CD4-positive, alpha-beta T cell treated with Interleukin-4 for 1 hour (primary cell): ENCODE measurements around the gene EEPD1.
"Not testable (repeated sequence)": the region's sequence is repeated elsewhere in the genome, so short reads cannot be mapped to it uniquely, and the experiment has no call there.

Experiments
- DNase-seq, 2 donors: peaks; one replicate each; pipeline ENCODE4 v3.0.0-alpha.2; 2020 to 2022

EEPD1 gene

DNA sequence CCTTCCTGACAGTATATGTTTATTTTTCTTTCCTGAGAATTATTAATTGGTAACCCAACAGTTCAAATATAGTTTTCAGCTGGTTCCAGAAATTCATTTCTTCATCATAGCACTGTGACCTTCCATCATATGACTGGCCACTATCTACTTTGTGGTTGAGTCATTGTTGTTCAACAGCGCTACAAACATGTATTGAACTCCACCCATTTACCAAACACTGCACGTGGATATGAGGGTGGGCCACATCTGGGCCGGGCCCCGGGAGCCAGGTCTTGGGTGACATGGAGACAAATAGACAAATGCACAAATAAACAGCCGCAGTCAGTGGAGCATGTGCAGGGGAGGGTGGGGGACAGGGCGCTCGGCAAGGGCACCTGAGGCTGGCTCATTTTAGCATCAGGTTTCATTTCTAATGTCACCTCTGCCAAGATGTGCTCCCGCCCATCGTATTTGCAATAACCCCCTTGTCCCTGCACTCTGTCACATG, 24.0 kb upstream of the EEPD1 start:
- no peak for DNase-seq

DNA sequence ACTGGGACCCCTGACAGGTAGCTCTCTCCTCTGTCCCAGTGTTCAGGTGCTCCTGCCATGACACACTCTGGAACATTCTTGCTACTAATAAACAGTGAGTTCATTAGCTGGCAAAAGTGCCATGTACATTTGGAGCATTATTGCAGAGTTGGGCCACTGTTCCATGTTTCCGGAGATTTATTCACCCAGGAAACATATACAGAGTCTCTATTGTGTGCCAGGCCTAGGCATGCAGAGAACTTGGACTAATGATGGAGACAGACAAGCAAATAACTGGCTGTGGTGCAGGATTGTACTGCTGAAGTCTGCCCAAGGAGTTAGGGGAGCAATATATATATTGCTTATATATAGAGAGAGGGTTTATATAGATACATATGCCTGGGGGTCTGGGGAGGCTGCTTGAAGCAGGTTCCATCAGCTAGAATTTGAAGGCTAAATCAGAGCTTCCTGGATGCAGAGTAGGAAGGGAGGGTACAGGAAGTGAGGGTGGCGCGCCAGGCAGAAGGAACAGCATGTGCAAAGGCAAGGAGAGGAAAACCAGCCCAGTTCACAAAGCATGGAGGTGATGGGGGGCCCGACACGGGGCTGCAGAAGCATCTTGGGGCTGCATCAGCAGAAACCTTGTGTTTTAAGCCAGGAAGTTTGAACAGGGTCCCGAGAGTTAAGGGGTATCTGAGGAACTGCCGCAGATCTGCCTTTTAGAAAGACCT, 22.7 kb upstream of the EEPD1 start:
- no peak for DNase-seq

- DNase-seq, result no peak
Observed at GRCh38 chr7:36131026-36131425, 22.0 kb upstream of the EEPD1 start.

- no peak for DNase-seq
Observed at GRCh38 chr7:36131499-36131898, 21.6 kb upstream of the EEPD1 start.

DNA sequence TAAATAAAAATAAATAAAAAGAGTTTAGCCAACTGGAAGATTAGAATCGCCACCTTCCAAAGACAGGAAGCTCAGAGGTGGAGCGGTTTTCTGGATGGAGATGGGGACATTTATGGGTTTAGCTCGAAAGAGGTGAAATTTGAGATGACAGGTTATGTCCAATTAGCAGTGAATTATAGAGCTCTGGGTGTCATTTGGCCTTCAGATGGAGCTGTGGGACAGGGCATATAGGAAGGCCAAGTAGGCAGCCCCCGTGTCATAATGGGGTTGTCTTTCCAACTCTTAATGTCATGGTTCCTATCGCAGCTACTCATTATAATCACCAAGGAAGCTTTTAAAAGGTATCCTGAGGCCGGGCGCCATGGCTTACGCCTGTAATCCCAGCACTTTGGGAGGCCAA, 21.0 kb upstream of the EEPD1 start:
- no peak for DNase-seq

DNA sequence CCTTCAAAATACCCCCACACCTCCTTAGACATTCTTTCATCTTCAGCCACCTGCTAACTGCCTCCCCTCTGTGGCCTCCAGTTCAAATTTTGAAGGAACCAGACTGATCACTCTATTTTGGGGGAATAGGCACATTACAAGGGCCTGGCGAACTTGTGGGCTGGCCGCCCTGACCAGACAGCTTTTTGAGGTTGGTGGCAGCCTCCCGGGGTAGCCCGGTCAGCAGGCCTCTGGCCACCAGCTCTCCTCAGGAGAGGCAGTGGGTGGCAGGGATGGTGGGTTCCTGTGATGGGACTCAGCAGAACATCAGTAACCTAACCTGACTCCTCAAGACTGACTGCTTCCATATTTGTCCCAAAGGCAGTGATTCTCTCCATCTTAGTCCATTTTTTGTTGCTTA, 17.4 kb upstream of the EEPD1 start:
- no peak for DNase-seq

GRCh38 chr7:36137258-36137657, 15.8 kb upstream of the EEPD1 start:
- no peak for DNase-seq

DNA sequence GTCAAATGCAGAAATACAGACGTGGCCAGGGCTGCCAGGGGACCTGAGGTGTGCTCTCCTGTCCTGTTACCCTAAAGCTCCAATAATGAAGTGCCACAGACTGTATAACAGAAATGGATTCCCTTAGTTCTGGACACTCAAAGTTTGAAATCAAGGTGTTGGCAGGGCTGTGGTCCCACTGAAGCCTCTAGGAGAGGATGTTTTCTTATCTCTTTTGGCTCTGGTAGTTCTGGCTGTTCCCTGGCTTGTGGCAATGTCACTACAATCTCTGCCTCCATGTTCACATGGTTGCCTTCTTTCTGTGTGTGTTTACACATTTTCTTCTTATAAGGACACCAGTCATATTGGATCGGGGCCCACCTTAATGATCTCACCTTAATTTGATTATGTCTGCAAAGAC, 15.3 kb upstream of the EEPD1 start:
- no peak for DNase-seq

DNA sequence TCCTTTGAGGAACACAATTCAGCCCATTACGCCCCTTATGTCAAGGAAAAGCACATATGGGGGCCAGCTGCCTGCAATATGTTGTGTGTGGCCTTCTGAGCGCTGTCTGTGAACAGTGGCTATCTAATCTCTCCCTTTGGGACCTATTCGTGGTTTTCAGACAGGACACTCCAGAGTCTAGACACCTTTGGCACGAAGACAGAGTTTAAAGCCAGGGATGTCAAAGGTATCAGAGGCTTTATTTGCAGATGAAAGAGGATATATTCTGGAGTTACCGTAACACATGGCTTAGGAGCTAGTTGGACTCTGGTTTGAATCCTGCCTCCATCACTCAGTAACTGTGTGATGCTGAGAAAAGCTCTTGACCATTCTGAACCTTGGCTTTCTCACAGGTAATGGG, 14.8 kb upstream of the EEPD1 start:
- DNase-seq, result no peak

GRCh38 chr7:36141351-36141750, 11.7 kb upstream of the EEPD1 start:
- DNase-seq, result no peak

GRCh38 chr7:36141850-36142249, 11.2 kb upstream of the EEPD1 start:
- no peak for DNase-seq

GRCh38 chr7:36144189-36144588, 8.9 kb upstream of the EEPD1 start:
- DNase-seq, result no peak

- no peak for DNase-seq
Observed at GRCh38 chr7:36145686-36146085, 7.4 kb upstream of the EEPD1 start.

DNA sequence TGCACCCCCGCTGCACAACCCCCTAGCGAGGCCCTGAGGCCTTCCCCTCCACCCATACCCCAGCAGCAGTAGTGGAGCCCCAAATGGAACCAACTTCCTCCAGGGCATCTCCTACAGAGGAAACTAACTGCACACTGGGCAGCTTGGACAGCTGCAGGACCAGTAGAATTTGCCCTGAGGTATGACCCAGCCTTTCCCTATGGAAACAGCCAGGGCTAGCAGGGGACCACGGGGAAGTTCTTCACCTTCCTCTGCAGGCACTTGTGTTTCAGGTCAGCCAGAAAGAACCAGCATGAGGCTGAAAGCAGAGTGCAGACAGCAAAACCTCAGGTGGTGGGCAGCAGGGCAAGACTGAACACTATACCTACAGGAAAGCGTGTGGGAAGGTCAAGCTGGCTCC, 5.7 kb upstream of the EEPD1 start:
- DNase-seq, result no peak

DNA sequence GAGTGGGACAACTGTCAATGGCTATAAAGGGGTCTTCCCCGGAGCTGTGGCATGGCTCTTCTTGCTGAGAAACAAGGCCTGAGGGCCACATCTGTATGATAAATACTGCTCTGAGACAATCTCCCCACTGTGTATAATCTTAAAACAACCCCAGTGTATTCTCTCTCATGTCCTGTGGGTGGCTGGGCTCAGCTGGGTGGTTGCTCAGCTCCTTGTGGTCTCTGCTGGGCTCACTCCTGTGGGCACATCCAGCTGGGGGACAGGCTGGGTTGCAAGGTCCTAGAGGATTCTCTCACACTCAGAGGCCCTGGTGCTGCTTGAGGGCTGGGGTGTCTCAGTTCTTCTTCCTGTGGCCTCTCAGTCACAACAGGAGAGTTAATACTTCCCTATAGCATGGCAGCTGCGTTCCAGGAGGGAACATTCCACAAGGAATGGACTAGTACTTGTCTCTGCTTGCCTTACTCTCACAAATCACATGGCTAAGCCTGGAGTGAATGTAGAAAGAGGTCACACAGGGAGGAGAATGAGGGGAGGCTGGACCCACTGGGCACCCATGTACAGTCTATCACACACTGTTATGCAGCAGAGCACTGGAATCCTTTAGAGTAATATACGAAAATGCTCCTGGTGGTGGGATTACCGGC, 4.5 kb upstream of the EEPD1 start:
- no peak for DNase-seq

- not testable (repeated sequence) for DNase-seq
Observed at GRCh38 chr7:36149240-36149639, 3.8 kb upstream of the EEPD1 start.

DNA sequence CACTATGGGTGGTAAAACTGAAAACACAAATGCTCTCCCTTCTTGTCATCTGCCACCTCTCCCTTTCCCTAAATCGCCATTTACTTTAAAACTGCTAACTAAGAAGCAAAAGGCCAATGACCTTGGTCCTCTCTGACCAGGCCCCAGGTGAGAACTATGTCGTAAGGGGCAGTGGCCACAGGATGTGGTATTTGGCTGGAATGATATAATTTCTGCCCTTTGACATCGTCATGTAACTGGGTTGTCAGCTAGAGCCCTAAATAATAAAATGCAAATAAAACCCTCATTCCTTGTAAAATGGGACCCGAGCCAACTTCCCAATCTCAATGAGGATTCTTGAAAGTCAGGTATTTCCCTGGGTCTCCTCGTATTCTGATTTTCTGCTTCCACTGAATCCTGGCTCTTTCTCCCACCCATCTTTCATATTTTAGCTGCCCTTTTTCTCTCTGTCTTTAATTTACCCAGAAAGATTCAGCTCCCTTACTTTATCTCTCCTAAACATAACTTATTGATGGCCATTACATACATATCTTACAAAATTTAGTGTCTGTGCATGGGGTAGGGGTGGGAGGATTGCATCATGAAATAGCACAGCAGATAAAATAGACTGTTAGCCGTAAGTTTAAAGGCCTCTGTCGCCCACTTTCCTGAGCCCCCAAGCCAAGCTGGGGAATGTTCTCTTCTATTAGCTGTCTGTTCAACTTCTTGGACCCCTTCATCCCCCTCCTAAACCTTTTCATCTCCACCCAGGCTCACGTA, 3.2 kb upstream of the EEPD1 start:
- DNase-seq, result no peak

- DNase-seq, result no peak
Observed at GRCh38 chr7:36151921-36152755, 916 bp upstream of the EEPD1 start.

GRCh38 chr7:36153571-36154097, 580 bp downstream of the EEPD1 start:
- no peak for DNase-seq

DNA sequence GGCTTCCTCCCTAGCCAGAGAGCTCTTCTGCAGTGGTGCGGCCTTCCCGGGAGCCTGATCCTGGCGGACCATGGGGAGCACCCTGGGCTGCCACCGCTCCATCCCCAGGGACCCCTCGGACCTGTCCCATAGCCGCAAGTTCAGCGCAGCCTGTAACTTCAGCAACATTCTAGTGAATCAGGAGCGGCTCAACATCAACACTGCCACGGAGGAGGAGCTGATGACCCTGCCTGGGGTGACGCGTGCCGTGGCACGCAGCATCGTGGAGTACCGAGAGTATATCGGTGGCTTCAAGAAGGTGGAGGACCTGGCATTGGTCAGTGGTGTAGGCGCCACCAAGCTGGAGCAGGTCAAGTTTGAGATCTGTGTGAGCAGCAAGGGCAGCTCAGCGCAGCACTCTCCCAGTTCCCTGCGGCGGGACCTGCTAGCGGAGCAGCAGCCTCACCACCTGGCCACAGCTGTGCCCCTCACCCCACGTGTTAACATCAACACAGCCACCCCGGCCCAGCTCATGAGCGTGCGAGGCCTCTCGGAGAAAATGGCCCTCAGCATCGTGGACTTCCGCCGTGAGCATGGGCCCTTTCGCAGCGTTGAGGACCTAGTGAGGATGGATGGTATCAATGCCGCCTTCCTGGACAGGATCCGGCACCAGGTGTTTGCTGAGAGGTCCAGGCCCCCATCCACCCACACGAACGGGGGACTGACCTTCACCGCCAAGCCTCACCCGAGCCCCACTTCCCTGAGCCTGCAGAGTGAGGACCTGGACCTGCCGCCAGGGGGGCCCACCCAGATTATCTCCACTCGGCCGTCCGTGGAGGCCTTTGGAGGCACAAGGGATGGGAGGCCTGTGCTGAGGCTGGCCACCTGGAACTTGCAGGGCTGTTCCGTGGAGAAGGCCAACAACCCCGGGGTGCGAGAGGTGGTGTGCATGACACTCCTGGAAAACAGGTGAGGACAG, 1.5 kb downstream of the EEPD1 start:
- DNase-seq, result no peak

- DNase-seq, result no peak
Observed at GRCh38 chr7:36155811-36156361, 2.8 kb downstream of the EEPD1 start.
